Trophoblast cell (in vitro differentiated cells and primary cell): ENCODE measurements around the gene WLS.

Experiments
- DNase-seq, 2 donors: peaks; one replicate each; pipeline ENCODE4 v3.0.0-alpha.2; 2016
- H2AFZ ChIP-seq: 2 replicates; pipeline ENCODE4 v1.6.1; 2013; ENCODE audit warnings: low read length, moderate library complexity, mild to moderate bottlenecking; ENCODE audit not compliant: insufficient read depth, poor library complexity
- H2AK5ac ChIP-seq: 2 replicates; pipeline ENCODE4 v1.6.1; 2013; ENCODE audit warnings: mild to moderate bottlenecking, low read length
- H2BK120ac ChIP-seq: 2 replicates; pipeline ENCODE4 v1.6.1; 2013; ENCODE audit warnings: low read length, mild to moderate bottlenecking, moderate library complexity; ENCODE audit not compliant: insufficient read depth, poor library complexity
- H2BK12ac ChIP-seq: 2 replicates; pipeline ENCODE4 v1.6.1; 2013; ENCODE audit warnings: mild to moderate bottlenecking, low read length, moderate library complexity
- H2BK5ac ChIP-seq: 2 replicates; pipeline ENCODE4 v1.6.1; 2013; ENCODE audit warnings: low read length, low read depth, moderate library complexity, mild to moderate bottlenecking; ENCODE audit not compliant: poor library complexity
- H3K14ac ChIP-seq: 2 replicates; pipeline ENCODE4 v1.6.1; 2013; ENCODE audit warnings: mild to moderate bottlenecking, low read length
- H3K18ac ChIP-seq: 2 replicates; pipeline ENCODE4 v1.6.1; 2013; ENCODE audit warnings: mild to moderate bottlenecking, low read length
- H3K23ac ChIP-seq: 2 replicates; pipeline ENCODE4 v1.6.1; 2013; ENCODE audit warnings: low read length
- H3K27ac ChIP-seq: 2 replicates; pipeline ENCODE4 v1.5.1; 2013; ENCODE audit warnings: low read depth, mild to moderate bottlenecking, inconsistent platforms, low read length, moderate library complexity
- H3K27me3 ChIP-seq: 2 replicates; pipeline ENCODE4 v1.6.1; 2013; ENCODE audit warnings: inconsistent platforms, mild to moderate bottlenecking, low read length, moderate library complexity; ENCODE audit not compliant: insufficient read depth
- H3K36me3 ChIP-seq, 2 experiments: 1 replicate in 1 of 2; 2 replicates in 1 of 2; pipeline ENCODE4 v1.6.1; 2013; ENCODE audit warnings: low read length in 2 of 2, mild to moderate bottlenecking in 2 of 2, moderate library complexity in 1 of 2; ENCODE audit not compliant: insufficient read depth in 2 of 2, control insufficient read depth in 1 of 2
- H3K4ac ChIP-seq: 2 replicates; pipeline ENCODE4 v1.6.1; 2013; ENCODE audit warnings: low read depth, mild to moderate bottlenecking, low read length, moderate library complexity
- H3K4me1 ChIP-seq, 2 experiments: 1 replicate in 1 of 2; 2 replicates in 1 of 2; pipeline ENCODE4 v1.6.1; 2013; ENCODE audit warnings: low read length in 2 of 2, mild to moderate bottlenecking in 2 of 2, moderate library complexity in 1 of 2; ENCODE audit not compliant: insufficient read depth in 2 of 2, control insufficient read depth in 1 of 2
- H3K4me2 ChIP-seq: 2 replicates; pipeline ENCODE4 v1.6.1; 2013; ENCODE audit warnings: inconsistent platforms, mild to moderate bottlenecking, low read length, moderate library complexity
- H3K4me3 ChIP-seq: 2 replicates; pipeline ENCODE4 v1.5.1; 2013; ENCODE audit warnings: mild to moderate bottlenecking, low read depth, low read length, inconsistent platforms
- H3K79me1 ChIP-seq: one replicate; pipeline ENCODE4 v1.6.1; 2013; ENCODE audit warnings: low read length
- H3K79me2 ChIP-seq: 2 replicates; pipeline ENCODE4 v1.6.1; 2013; ENCODE audit warnings: low read length, mild to moderate bottlenecking; ENCODE audit not compliant: control insufficient read depth, insufficient read depth, poor library complexity
- H3K9ac ChIP-seq: 2 replicates; pipeline ENCODE4 v1.6.1; 2013; ENCODE audit warnings: mild to moderate bottlenecking, low read length
- H3K9me3 ChIP-seq: 2 replicates; pipeline ENCODE4 v1.6.1; 2013; ENCODE audit warnings: low read depth, mild to moderate bottlenecking, control low read depth, inconsistent platforms, low read length; ENCODE audit not compliant: insufficient read depth
- H4K12ac ChIP-seq: 2 replicates; pipeline ENCODE4 v1.6.1; 2013; ENCODE audit warnings: low read depth, mild to moderate bottlenecking, low read length, moderate library complexity
- H4K8ac ChIP-seq: 2 replicates; pipeline ENCODE4 v1.6.1; 2013; ENCODE audit warnings: low read depth, mild to moderate bottlenecking, low read length, moderate library complexity
- H4K91ac ChIP-seq: one replicate; pipeline ENCODE4 v1.6.1; 2013; ENCODE audit warnings: low read depth, mild to moderate bottlenecking, low read length, moderate library complexity
- WGBS: extraction: QIAGEN DNeasy Blood & Tissue Kit; methylation state at CpG from one replicate; pipeline ENCODE4 v1.1.7; 2013; ENCODE audit warnings: missing lambda C conversion rate; ENCODE audit not compliant: insufficient read length, insufficient coverage; ENCODE audit errors: extremely low coverage; 5-methylcytosine and 5-hydroxymethylcytosine counted together

The WLS gene

GRCh38 chr1:68141071-68142021 lies 91.0 kb downstream of the WLS start:
- peak overlapping the region; percentile 75 for H3K27ac ChIP-seq
- peak overlapping the region; percentile 20 for H3K14ac ChIP-seq
- H3K18ac ChIP-seq, result peak overlapping the region; percentile 49
- H3K79me1 ChIP-seq, result peaks cover 20% of the 10 kb centered on the region
- no peak overlapping the region for H2AFZ ChIP-seq
- peaks cover 23 to 24% of the 10 kb centered on the region in 2 experiments for H3K4me1 ChIP-seq
- peak overlapping the region; percentile 81 for H4K91ac ChIP-seq
- no peak overlapping the region for H4K12ac ChIP-seq
- H3K23ac ChIP-seq, result no peak overlapping the region
- H2BK120ac ChIP-seq, result no peak overlapping the region
- H2BK12ac ChIP-seq, result no peak overlapping the region
- no peak overlapping the region for H3K4ac ChIP-seq
- WGBS, result no CpG with 5 or more reads among the region's 15 CpGs
- no peak overlapping the region for H3K9ac ChIP-seq
- H3K79me2 ChIP-seq, result peaks cover 7% of the 10 kb centered on the region
- peak overlapping the region; percentile 4 for H4K8ac ChIP-seq
- no peak overlapping the region for H2AK5ac ChIP-seq
- H3K27me3 ChIP-seq, result no peaks in the 10 kb centered on the region
- peaks cover 9 to 34% of the 10 kb centered on the region in 2 experiments for H3K36me3 ChIP-seq
- peak overlapping the region; percentile 16 for H3K4me2 ChIP-seq
- DNase-seq, result peak; percentile 51 to 87
- H3K4me3 ChIP-seq, result no peak overlapping the region
- H3K9me3 ChIP-seq, result no peaks in the 10 kb centered on the region
- H2BK5ac ChIP-seq, result peak overlapping the region; percentile 58

- DNase-seq, result peak; percentile 35 to 57
- Histone ChIP-seq H3K27me3 (no peaks in the 10 kb centered on the region), H2BK5ac (peak overlapping the region; percentile 49), H3K4ac (peak overlapping the region; percentile 11), H2AFZ (no peak overlapping the region), H3K79me1 (peaks cover 15% of the 10 kb centered on the region), H2BK120ac (no peak overlapping the region), H3K9me3 (no peaks in the 10 kb centered on the region), H4K8ac (no peak overlapping the region), H3K18ac (no peak overlapping the region), H4K91ac (no peak overlapping the region), H3K4me2 (no peak overlapping the region), H3K36me3 (peaks cover 9 to 35% of the 10 kb centered on the region in 2 experiments), H3K14ac (no peak overlapping the region), H4K12ac (no peak overlapping the region), H3K27ac (peak overlapping the region; percentile 62), H3K9ac (no peak overlapping the region), H3K79me2 (peaks cover 6% of the 10 kb centered on the region), H3K23ac (no peak overlapping the region), H3K4me1 (peaks cover 20 to 21% of the 10 kb centered on the region in 2 experiments), H3K4me3 (no peak overlapping the region), H2BK12ac (no peak overlapping the region), H2AK5ac (no peak overlapping the region)
- no CpG with 5 or more reads among the region's 4 CpGs for WGBS
These were observed 91.8 kb downstream of the WLS start for GRCh38 chr1:68140536-68140935.

GRCh38 chr1:68136187-68136586 lies 96.1 kb downstream of the WLS start:
- Histone ChIP-seq H2AK5ac (no peak overlapping the region), H3K79me1 (peaks cover under 1% of the 10 kb centered on the region), H4K91ac (no peak overlapping the region)

GRCh38 chr1:68132426-68133130 lies 99.7 kb downstream of the WLS start:
- no peak overlapping the region for H4K12ac ChIP-seq
- H3K4ac ChIP-seq, result no peak overlapping the region

More at GRCh38 chr1:68136187-68136586, 96.1 kb downstream of the WLS start:
- H3K4ac ChIP-seq, result no peak overlapping the region
- H4K8ac ChIP-seq, result no peak overlapping the region
- peak in 1 of 2 donors; percentile 7 for DNase-seq
- no peak overlapping the region for H3K27ac ChIP-seq
- no peak overlapping the region for H3K4me3 ChIP-seq
- peaks cover 17 to 53% of the 10 kb centered on the region in 2 experiments for H3K36me3 ChIP-seq
- no peak overlapping the region for H3K23ac ChIP-seq
- H3K4me1 ChIP-seq, result peaks cover 7% of the 10 kb centered on the region in 2 experiments
- no peak overlapping the region for H2BK5ac ChIP-seq
- H2AFZ ChIP-seq, result no peak overlapping the region
- no peak overlapping the region for H3K9ac ChIP-seq
- H3K14ac ChIP-seq, result no peak overlapping the region
- no peaks in the 10 kb centered on the region for H3K27me3 ChIP-seq
- H3K18ac ChIP-seq, result no peak overlapping the region
- H3K9me3 ChIP-seq, result no peaks in the 10 kb centered on the region
- H3K79me2 ChIP-seq, result no peaks in the 10 kb centered on the region
- H3K4me2 ChIP-seq, result no peak overlapping the region
- no peak overlapping the region for H2BK120ac ChIP-seq
- H2BK12ac ChIP-seq, result no peak overlapping the region
- no CpG with 5 or more reads among the region's 2 CpGs for WGBS
- H4K12ac ChIP-seq, result no peak overlapping the region

More at GRCh38 chr1:68132426-68133130, 99.7 kb downstream of the WLS start:
- no peak for DNase-seq
- H2BK5ac ChIP-seq, result no peak overlapping the region
- H3K27ac ChIP-seq, result no peak overlapping the region
- H2AFZ ChIP-seq, result no peak overlapping the region
- peaks cover 21 to 59% of the 10 kb centered on the region in 2 experiments for H3K36me3 ChIP-seq
- no peak overlapping the region for H3K4me3 ChIP-seq
- no peaks in the 10 kb centered on the region for H3K9me3 ChIP-seq
- H3K4me1 ChIP-seq, result peaks cover 8 to 12% of the 10 kb centered on the region in 2 experiments
- H3K9ac ChIP-seq, result no peak overlapping the region
- peaks cover 5% of the 10 kb centered on the region for H3K79me1 ChIP-seq
- WGBS, result no CpG with 5 or more reads among the region's 8 CpGs
- H3K23ac ChIP-seq, result no peak overlapping the region
- H4K8ac ChIP-seq, result no peak overlapping the region
- no peak overlapping the region for H2AK5ac ChIP-seq
- no peak overlapping the region for H3K18ac ChIP-seq
- no peak overlapping the region for H3K14ac ChIP-seq
- H3K27me3 ChIP-seq, result no peaks in the 10 kb centered on the region
- H2BK12ac ChIP-seq, result no peak overlapping the region
- H3K79me2 ChIP-seq, result no peaks in the 10 kb centered on the region
- H2BK120ac ChIP-seq, result no peak overlapping the region
- H3K4me2 ChIP-seq, result no peak overlapping the region
- no peak overlapping the region for H4K91ac ChIP-seq
